CD4-positive, alpha-beta T cell treated with Interleukin-6 for 4 hours (primary cell): ENCODE measurements around the gene KRT71.

Experiments used
- DNase-seq: peaks from one replicate; pipeline ENCODE4 v3.0.0-alpha.2; 2020; ENCODE audit warnings: mixed read lengths

The KRT71 gene

DNA sequence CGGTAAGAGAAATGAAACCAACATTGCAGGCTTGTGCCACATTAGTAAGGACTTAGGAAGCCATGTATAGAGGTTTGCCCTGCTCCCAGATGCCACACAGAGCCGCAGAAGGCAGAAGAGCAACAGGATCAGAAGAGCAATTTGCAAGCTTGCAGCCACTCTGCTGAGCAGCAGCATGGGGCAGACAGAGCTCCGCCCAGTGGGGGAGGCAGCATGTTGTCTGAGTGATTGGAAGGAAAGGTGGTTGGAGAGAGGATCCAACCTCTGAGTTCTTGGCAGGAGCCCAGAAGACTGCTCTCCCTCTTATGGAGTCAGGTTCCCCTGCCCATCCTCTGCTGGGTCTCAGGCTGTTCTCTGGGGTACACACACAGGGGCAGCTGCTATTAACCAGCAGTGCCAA lies 57.6 kb downstream of the KRT71 start:
- DNase-seq: no peak

DNA sequence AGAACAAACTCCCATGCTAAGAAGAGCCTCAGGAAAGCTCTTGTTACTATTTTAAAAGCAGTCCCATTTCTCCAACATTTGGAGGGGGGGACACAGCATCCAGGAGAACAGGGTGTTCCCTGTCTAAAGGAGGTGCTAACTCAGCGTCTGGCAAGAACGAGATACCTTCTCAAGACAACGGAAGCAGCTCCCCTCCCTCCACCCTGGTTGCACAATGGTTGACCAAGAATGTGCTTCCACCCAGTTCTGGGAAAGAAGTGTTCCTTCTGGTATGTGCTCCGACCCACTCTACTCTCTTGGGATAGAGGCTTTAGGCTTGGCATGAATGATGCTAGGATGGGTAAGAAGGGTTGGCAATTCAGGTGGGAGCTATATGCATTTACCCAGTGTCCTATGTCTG lies 58.4 kb downstream of the KRT71 start:
- no peak for DNase-seq

GRCh38 chr12:52494100-52494499 lies 58.8 kb downstream of the KRT71 start:
- DNase-seq: no peak
